GM19455 (cell line): ENCODE data around the gene SORL1.
"Not testable (repeated sequence)": the region's sequence is repeated elsewhere in the genome, so short reads cannot be mapped to it uniquely, and the experiment has no call there.

ENCODE experiments used
- ATAC-seq: cut with Tn5 transposase; IDR thresholded peaks from one replicate; pipeline ENCODE4 v1.9.1; 2021; ENCODE audit not compliant: unreplicated experiment

SORL1 gene

DNA sequence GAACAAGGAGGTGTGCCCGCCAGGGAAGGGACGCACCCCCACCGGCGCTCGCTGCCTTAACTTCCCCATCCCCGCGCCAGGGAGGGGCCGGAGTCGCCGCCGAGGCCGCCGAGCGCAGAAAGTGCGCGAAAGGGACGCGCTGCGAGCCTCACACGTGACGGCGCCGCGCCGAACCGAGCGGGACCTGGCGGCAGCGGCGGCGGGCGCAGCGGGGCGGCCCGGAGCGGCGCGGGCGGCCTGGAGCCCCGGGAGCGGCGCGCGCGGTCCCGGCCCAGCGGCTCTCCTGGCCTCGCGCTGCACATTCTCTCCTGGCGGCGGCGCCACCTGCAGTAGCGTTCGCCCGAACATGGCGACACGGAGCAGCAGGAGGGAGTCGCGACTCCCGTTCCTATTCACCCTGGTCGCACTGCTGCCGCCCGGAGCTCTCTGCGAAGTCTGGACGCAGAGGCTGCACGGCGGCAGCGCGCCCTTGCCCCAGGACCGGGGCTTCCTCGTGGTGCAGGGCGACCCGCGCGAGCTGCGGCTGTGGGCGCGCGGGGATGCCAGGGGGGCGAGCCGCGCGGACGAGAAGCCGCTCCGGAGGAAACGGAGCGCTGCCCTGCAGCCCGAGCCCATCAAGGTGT is at the start of gene SORL1:
Gene SORL1 (plus strand): TSS at position 329 of the 623 bp plus-strand sequence. CDS start 18 bp downstream, at position 347.
- ATAC-seq, result peak; percentile 50

- no peak for ATAC-seq
These were observed 46.5 kb upstream of the SORL1 start for GRCh38 chr11:121405646-121406045.

DNA sequence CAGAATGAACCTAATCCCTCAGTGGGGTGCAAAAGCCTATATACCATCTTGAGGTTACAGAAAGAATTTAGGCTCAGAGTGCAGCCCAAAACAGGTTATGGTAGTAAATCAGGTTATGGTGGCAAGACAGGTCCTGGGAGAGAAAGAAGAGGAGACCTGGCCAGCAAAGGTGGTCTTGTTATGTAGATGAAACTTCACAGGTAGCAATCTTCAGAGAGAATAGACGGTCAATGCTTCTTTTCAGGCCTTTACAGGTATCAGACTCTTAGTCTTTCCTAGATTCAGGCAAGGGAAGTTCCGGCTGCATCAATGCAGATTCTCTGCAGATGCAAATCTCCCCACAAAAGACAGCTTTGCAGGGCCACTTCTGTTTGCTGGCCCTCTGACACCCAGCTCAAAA is 45.8 kb upstream of the SORL1 start:
- no peak for ATAC-seq

GRCh38 chr11:121408830-121409229 is 43.3 kb upstream of the SORL1 start:
- ATAC-seq, result no peak

DNA sequence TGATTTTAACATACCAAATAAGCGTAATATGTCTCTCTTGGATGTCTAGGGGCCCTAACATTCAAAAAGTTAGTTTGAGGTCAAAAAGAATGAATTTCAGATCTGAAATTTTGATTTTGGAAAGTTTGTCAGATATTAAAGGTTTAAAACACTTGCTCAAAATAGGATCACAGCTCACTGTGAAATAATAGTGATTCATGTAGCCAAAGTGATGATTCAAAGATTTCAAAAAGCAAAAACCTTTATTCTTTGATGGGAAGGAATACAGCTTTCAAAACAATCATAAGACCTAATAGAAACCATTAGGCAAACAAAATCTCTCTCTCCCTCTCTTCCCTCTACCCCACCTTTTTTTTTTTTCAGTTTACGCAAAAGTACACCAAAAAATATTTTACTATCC is 42.1 kb upstream of the SORL1 start:
- ATAC-seq, result not testable (repeated sequence)

DNA sequence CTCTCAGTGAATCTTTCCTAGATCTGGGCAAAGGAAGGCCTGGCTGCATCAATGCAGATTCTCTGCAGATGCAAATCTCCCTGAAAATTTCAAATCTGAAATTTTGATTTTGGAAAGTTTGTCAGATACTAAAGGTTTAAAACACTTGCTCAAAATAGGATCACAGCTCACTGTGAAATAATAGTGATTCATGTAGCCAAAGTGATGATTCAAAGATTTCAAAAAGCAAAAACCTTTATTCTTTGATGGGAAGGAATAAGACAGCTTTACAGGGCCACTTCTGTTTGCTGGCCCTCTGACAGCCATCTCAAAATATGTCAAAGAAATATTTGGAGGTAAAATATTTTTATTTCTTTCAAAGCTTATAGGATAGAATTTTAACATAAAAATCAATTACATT is 40.8 kb upstream of the SORL1 start:
- ATAC-seq, result not testable (repeated sequence)

- ATAC-seq, result no peak
These were observed 40.0 kb upstream of the SORL1 start for GRCh38 chr11:121412000-121412587.

GRCh38 chr11:121412711-121413415 is 39.3 kb upstream of the SORL1 start:
- ATAC-seq, result no peak

GRCh38 chr11:121414141-121414913 is 37.8 kb upstream of the SORL1 start:
- no peak for ATAC-seq

DNA sequence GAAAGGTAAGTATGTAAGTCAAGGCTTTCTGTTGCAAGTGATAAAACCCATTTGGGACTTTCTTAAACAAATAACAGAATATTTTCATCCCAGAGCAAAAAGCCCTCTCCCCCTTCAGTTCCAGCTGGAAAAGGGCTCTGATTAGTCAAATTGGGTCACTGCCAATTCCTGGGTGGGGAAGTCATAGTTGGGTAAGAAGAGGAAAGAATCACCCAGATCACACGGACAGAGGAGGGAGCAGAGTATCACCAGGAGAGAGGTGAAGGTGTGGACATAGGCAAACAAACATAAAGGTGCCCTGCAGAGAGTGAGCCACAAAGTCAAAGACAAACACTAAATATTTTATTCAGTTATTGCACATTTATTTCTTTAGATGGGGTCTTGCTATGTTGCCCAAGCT is 36.3 kb upstream of the SORL1 start:
- no peak for ATAC-seq

DNA sequence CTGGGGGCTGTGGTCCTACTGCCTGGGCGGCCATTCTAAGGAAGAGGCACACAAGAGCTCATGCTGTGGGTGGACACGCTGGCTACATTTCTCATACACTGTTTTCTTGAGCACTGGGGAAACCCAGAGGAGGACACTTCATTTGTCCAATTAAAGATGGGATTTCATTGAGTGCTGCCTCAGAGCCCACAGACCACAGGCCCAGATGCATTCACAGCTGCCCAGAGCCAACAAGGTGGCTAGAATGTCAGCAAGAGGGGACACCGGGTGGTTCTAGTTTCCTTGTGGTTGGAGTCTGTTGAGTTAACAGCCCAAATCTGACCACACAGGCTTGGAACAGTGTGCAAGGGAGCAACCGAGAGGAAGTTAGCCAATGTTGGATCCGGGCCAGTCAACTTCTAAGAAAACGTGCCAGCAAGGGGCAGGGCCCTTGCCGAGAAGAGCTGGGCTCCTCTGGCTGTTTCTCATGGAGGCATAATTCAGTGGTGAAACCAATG is 35.0 kb upstream of the SORL1 start:
- peak; percentile 49 for ATAC-seq

GRCh38 chr11:121417607-121418006 is 34.5 kb upstream of the SORL1 start:
- no peak for ATAC-seq

GRCh38 chr11:121418625-121419114 is 33.4 kb upstream of the SORL1 start:
- ATAC-seq, result peak; percentile 46

GRCh38 chr11:121419836-121420235 is 32.3 kb upstream of the SORL1 start:
- ATAC-seq, result no peak

DNA sequence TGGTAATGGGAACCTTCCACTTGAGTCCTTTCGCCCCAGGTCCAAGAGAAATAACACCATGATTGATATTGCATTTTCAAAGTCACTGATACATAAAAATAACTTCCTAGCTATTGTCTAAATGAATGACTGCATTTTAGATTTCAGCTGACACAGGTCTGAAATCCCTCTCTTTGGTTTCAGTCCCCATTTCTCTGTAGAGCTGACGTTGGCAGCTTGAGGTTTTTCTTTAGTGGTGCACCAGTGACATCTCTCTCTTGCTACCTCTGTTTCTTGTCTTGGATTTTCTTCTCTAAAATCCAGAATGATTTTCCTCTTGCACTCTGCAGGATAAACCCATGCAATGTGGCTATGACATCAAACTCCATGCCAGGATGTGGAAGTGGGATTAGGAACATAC is 31.7 kb upstream of the SORL1 start:
- ATAC-seq, result no peak

- ATAC-seq, result no peak
These were observed 30.8 kb upstream of the SORL1 start for GRCh38 chr11:121421149-121421901.

DNA sequence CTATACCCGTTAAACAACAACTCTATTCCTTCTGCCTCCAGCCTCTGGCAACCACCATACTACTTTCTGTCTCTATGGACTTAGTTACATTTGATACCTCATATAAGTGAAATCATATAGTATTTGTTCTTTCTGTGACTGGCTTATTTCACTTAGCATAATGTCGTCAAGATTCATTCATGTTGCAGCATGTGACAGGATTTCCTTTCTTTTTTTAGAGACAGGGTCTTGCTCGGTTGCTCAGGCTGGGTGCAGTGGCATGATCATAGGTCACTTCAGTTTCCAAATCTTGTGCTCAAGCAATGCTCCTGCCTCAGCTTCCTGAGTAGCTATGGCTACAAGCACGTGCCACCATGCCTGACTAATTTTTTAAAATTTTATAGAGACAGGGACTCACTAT is 29.4 kb upstream of the SORL1 start:
- ATAC-seq, result no peak

DNA sequence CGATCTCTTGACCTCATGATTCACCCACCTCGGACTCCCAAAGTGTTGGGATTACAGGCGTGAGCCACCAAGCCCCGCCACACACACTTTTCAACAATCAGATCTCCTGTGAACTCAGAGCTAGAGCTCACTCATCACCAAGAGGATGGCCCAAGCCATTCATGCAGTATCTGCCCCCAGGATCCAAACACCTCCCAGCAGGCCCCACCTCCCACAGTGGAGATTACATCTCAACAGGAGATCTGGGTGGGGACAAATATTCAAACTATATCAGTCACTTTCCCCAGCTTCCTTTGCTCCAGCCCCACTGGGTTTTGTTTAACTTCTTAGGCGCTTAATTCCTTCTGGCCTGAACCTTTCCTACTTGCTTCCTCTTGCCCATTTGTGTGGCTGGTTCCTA is 26.3 kb upstream of the SORL1 start:
- no peak for ATAC-seq

DNA sequence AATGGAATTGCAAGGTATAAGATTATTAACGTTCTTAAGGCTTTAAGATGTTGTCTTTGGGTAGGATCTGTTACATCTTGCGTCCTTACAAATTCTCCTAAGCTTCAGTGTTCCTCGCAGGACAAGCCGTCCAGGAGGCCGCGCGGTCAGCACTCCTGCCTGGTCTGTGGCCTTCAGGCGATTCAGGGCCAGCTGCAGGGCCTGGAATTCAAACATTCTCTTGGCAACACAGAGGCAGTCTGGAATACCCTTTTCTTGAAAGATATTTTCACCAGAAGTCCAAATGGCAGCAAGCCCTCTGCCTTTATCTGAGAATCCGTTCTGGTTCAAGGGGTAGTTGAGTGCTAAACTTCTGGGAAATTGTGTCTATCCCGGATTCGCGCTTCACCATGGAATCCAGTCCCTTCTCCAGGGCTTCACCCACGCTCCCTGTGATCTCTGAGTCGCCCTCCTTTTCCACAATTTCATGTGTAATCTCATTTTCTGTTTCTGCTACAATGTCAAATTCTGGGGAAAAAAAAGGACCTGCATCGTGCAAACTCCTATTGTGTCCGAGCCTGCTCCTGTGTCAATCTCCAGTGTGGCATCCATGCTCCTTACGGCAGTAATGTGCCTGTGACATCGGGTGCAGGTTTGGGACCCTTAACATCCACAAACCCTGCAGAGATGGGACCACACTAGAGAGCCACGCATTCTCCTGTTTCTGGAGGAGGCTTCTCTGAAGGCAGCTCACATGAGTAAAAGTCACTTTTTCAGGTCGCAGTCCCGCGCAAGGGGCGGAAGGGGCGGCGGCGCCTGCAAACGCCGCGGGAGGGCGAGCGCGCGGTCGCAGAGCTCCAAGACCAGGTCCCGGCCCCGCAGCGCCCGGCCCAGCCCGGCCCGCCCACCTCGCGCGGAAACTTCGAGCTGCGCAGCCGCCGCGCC is 25.4 kb upstream of the SORL1 start:
- ATAC-seq, result peak; percentile 40

DNA sequence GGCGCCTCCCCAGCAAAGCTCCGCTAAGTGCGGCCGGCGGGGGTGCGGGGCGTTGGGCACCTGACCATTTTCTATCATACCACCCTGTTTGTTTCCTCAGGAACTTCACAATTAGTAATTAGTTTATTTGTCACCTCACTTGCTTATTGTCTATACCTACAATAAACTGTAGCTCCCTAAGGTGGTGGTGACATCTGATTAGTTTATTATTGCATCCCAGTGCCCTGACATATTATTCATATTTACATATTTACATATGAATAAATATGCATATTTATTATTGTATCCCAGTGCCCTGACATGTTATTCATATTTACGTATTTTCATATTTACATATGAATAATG is 24.7 kb upstream of the SORL1 start:
- ATAC-seq, result no peak
